ENCODE data around the gene VPS36. TPM values are rescaled to one million over a fixed set of nuclear protein-coding genes. Genes with fewer than 3 reads are reported as not detected.
A peak's percentile ranks its signal among the peaks of the same experiment; 100 is the strongest.
"Not testable (repeated sequence)": the region's sequence is repeated elsewhere in the genome, so short reads cannot be mapped to it uniquely, and the experiment has no call there.

The VPS36 gene, protein sequence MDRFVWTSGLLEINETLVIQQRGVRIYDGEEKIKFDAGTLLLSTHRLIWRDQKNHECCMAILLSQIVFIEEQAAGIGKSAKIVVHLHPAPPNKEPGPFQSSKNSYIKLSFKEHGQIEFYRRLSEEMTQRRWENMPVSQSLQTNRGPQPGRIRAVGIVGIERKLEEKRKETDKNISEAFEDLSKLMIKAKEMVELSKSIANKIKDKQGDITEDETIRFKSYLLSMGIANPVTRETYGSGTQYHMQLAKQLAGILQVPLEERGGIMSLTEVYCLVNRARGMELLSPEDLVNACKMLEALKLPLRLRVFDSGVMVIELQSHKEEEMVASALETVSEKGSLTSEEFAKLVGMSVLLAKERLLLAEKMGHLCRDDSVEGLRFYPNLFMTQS
- total RNA-seq, result 52.3 and 53.5 TPM in 2 replicates

DNA sequence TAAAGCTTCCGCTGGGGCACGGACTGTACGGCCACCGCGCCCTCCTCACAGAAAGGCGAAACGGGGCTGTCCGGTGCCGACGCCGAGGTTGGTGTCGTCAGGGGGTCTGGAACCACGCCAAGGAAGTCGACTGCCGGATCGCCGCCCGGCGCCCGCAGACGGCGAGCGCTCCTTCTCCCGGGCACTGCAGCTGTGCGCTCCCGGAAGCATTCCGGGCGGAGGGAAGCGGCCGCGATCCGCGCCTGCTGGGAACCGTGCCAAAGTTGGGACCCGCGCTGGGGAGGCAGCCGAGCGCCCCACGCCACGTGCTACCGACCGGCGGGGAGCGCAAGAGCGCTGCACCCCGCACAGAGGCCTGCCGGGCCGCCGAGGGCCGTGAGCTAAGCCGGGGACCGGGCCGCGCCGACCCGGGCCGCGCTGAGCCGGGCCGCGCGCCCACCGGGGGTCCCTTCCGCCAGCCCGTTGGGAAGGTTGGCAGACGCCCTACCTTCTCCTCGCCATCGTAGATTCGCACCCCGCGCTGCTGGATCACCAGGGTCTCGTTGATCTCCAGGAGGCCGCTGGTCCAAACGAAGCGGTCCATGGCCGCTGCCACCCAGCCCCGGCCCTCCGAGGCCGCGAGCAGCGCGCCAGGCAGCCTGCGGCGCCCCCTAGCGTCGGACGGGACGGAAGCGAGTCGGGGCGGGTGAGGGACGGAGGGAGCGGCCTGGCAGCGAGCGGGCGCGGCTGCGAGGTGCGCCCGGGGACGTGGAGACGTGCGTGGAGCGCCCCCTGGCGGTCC lies at the start of gene VPS36:
TSS of gene VPS36 (minus strand) at position 623 of the 781 bp plus-strand sequence. CDS start at position 583, 40 bp downstream.
- H3K36me3 Mint-ChIP-seq (ENCODE audit: low read depth), result peaks cover 15% of the 10 kb centered on the region
- H3K27me3 Mint-ChIP-seq (ENCODE audit: low read depth), result no peaks in the 10 kb centered on the region
- peak; percentile 92 for DNase-seq (ENCODE audit: low spot score)
- intact Hi-C loops (cut with micrococcal nuclease), result loop anchor here (2.0 to 10.0 kb wide), 3 partner anchors 103 to 865 kb away; partner anchors contain the start of genes DHRS12 and WDFY2
- no peaks in the 10 kb centered on the region for H3K9me3 Mint-ChIP-seq
- H3K4me3 Mint-ChIP-seq (ENCODE audit: low read depth), result peak within 1 kb of the TSS; percentile 95
- H3K27ac Mint-ChIP-seq, result peak within 1 kb of the TSS; percentile 91
- H3K4me1 Mint-ChIP-seq (ENCODE audit: low read depth), result peaks cover 37% of the 10 kb centered on the region

DNA sequence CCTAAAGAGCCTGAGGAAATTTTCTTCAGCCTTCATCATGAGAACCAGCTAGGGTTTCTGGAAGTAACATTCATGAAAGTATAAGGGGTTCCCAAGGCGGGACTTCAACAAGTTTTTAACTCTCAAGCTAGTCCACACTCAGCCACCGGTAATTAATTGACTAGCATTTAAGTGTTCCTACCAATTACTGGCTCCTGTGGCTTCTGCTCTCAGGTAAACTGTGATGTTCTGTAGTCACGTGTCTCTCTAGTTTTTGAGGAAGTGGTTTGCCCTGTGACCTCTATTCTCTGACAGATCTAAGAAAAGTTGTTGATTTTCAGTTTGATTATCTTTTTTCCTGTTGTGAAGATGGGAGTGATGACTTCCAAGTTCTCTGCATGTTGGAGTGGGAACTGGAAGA lies 47.5 kb upstream of the VPS36 start:
- H3K27me3 Mint-ChIP-seq (ENCODE audit: low read depth); H3K4me3 Mint-ChIP-seq (ENCODE audit: low read depth); H3K36me3 Mint-ChIP-seq (ENCODE audit: low read depth); H3K27ac Mint-ChIP-seq; DNase-seq (ENCODE audit: low spot score); H3K4me1 Mint-ChIP-seq (ENCODE audit: low read depth); intact Hi-C loops (cut with micrococcal nuclease): not testable (repeated sequence)
- peaks cover 13% of the 10 kb centered on the region for H3K9me3 Mint-ChIP-seq

DNA sequence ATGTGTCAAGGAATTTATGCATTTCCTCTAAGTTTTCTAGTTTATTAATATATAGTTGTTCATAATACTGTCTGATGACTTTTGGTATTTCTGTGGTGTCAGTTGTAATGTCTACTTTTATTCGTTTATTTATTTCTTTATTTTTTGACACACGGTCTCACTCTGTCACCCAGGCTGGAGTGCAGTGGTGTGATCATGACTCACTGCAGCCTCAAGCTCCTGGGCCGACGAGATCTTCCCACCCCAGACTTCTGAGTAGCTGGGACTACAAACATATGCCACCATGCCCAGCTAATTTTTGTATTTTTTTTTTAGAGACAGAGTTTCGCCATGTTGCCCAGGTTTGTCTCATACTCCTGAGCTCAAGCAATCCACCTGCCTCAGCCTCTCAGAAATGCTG lies 43.8 kb upstream of the VPS36 start:
- H3K4me3 Mint-ChIP-seq (ENCODE audit: low read depth); intact Hi-C loops (cut with micrococcal nuclease); H3K36me3 Mint-ChIP-seq (ENCODE audit: low read depth): not testable (repeated sequence)

DNA sequence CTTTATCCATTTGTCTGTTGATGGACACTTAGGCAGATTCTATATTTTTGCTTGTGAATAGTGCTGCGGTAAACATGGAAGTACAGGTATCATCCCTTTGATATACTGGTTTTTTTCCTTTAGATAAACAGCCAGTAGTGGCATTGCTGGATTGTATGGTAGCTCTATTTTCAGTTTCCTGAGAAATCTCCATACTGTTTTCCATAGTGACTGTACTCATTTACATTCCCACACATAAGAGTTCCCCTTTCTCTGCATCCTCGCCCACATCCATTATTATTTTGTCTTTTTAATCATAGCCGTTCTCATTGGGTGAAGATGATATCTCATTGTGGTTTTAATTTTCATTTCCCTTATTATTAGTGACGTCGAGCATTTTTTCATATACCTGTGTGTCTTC lies 40.6 kb upstream of the VPS36 start:
- H3K4me3 Mint-ChIP-seq (ENCODE audit: low read depth); H3K27ac Mint-ChIP-seq; H3K4me1 Mint-ChIP-seq (ENCODE audit: low read depth); H3K36me3 Mint-ChIP-seq (ENCODE audit: low read depth); intact Hi-C loops (cut with micrococcal nuclease); H3K27me3 Mint-ChIP-seq (ENCODE audit: low read depth); H3K9me3 Mint-ChIP-seq; DNase-seq (ENCODE audit: low spot score): not testable (repeated sequence)

More for the DNA sequence above, 43.8 kb upstream of the VPS36 start:
- H3K27me3 Mint-ChIP-seq (ENCODE audit: low read depth); H3K9me3 Mint-ChIP-seq; H3K27ac Mint-ChIP-seq; DNase-seq (ENCODE audit: low spot score): not testable (repeated sequence)
- peaks cover 11% of the 10 kb centered on the region for H3K4me1 Mint-ChIP-seq (ENCODE audit: low read depth)

DNA sequence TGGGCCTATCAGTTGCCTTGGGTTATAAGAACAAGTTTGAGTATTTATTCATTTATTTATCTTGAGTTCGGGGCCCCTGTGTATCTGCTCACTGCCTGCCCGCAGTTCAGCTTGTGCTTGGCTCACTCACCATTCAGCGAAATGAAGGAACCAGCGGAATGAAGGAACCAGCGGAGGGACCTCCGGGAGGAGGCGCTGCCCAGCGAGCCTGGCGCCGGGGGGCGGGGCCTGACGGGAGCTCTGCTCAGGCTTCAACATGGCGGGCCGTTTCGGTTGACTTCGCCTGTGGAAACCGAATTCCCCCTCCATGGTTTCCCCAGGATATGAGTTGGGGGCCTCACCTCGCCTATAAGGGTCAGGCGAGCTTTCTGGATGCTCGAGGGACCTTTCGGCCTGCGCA lies 38.3 kb upstream of the VPS36 start:
- DNase-seq (ENCODE audit: low spot score); H3K4me1 Mint-ChIP-seq (ENCODE audit: low read depth); H3K27me3 Mint-ChIP-seq (ENCODE audit: low read depth); H3K36me3 Mint-ChIP-seq (ENCODE audit: low read depth); H3K27ac Mint-ChIP-seq; intact Hi-C loops (cut with micrococcal nuclease); H3K4me3 Mint-ChIP-seq (ENCODE audit: low read depth); H3K9me3 Mint-ChIP-seq: not testable (repeated sequence)

DNA sequence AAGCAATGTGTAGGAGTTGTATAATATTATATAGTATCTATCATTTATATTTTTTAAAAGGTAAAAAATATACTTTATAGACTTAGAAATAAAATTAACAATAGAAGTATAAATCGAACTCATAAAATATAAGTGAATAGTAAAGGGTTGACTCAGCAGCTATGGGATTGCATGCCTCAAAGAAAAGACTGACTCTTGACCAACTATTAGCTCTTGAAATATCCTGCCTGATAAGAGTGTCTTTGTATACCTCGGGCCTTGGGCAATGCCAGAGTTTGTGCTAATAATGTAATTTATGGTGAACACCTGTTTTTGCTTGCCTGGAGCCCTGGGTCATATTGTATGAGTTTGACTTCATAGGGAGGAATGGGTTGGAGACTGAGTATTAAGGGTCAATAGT lies 36.6 kb upstream of the VPS36 start:
- DNase-seq (ENCODE audit: low spot score); H3K36me3 Mint-ChIP-seq (ENCODE audit: low read depth); H3K27ac Mint-ChIP-seq; H3K4me3 Mint-ChIP-seq (ENCODE audit: low read depth); intact Hi-C loops (cut with micrococcal nuclease); H3K4me1 Mint-ChIP-seq (ENCODE audit: low read depth); H3K27me3 Mint-ChIP-seq (ENCODE audit: low read depth); H3K9me3 Mint-ChIP-seq: not testable (repeated sequence)

DNA sequence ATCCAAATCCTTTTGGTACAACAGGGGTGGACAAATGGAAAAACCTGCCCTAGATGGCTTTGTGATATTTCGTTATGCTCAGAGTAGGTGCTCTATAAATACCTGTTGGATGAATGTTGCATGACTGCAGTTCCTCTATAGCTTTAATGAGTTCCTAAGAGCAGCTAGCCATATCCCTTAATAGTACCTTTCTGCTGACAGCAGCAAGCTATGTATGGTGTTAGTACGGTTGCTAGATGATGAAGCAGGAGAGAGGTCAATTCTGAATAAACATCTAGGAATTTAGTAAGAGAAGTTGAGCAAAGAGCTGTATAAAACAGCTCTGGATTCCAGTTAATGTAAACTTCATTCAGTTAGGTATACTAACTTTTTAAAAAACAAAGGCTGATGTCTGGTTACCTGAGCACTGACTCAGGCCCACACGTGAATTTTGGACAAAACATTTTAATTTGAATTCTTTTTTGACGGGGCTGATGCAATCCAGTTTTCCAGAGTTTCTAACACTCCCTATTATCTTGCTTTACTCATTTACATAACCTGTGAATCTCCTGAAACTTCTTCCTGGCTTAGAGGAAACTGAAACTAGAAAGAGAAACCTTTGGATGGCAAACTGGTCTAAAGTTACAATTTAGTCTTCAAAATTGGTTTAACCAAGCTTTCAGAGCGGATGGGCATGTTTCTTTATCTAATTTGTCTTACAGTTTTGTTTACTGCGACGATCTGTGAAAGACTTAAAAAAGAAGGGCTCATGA lies 30.4 kb upstream of the VPS36 start:
- H3K4me1 Mint-ChIP-seq (ENCODE audit: low read depth); H3K27ac Mint-ChIP-seq; intact Hi-C loops (cut with micrococcal nuclease); H3K4me3 Mint-ChIP-seq (ENCODE audit: low read depth); DNase-seq (ENCODE audit: low spot score); H3K9me3 Mint-ChIP-seq; H3K27me3 Mint-ChIP-seq (ENCODE audit: low read depth): not testable (repeated sequence)
- H3K36me3 Mint-ChIP-seq (ENCODE audit: low read depth), result peaks cover 13% of the 10 kb centered on the region

DNA sequence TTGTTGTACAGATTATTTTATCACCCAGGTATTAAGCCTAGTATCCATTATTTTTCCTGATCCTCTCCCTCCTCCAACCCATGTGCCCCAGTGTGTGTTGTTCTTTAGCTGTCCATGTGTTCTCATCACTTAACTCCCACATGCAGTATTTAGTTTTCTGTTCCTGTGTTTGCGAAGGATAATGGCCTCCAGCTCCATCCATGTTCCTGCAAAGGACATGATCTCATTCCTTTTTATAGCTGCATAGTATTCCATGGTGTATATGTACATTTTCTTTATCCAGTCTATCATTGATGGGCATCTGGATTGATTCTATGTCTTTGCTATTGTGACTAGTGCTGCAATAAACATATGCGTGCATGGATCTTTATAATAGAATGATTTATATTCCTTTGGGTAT lies 18.1 kb upstream of the VPS36 start:
- peaks cover 77% of the 10 kb centered on the region for H3K36me3 Mint-ChIP-seq (ENCODE audit: low read depth)
- DNase-seq (ENCODE audit: low spot score); intact Hi-C loops (cut with micrococcal nuclease): not testable (repeated sequence)

DNA sequence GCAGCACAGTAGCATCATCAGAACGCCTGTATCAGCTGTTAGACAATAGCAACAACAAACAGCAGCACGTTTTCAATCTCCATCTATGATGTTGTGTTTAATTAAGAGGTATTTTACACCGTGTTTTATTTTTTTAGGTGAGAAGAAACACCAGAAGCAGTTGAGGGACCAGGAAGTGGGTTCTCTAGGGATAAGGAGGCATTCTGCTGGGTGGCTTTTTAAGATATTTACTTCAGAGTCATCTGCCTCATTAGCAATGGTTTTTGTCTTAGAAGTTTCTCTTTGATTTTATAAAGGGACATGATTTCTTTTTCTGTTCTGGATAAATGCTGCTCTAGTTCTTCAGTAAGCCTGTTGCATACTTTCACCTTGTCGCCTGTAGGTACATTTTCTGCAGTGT lies 13.1 kb upstream of the VPS36 start:
- intact Hi-C loops (cut with micrococcal nuclease), result no loop called here
- Mint-ChIP-seq H3K27ac (peak overlapping the region; percentile 31), H3K9me3 (no peaks in the 10 kb centered on the region), H3K36me3 (ENCODE audit: low read depth) (peaks cover 82% of the 10 kb centered on the region), H3K27me3 (ENCODE audit: low read depth) (no peaks in the 10 kb centered on the region), H3K4me3 (ENCODE audit: low read depth) (no peak overlapping the region), H3K4me1 (ENCODE audit: low read depth) (peaks cover 42% of the 10 kb centered on the region)
- no peak for DNase-seq (ENCODE audit: low spot score)

More for the DNA sequence above, 18.1 kb upstream of the VPS36 start:
- H3K4me1 Mint-ChIP-seq (ENCODE audit: low read depth), result peaks cover 17% of the 10 kb centered on the region
- not testable (repeated sequence) for H3K4me3 Mint-ChIP-seq (ENCODE audit: low read depth); H3K9me3 Mint-ChIP-seq; H3K27ac Mint-ChIP-seq; H3K27me3 Mint-ChIP-seq (ENCODE audit: low read depth)

DNA sequence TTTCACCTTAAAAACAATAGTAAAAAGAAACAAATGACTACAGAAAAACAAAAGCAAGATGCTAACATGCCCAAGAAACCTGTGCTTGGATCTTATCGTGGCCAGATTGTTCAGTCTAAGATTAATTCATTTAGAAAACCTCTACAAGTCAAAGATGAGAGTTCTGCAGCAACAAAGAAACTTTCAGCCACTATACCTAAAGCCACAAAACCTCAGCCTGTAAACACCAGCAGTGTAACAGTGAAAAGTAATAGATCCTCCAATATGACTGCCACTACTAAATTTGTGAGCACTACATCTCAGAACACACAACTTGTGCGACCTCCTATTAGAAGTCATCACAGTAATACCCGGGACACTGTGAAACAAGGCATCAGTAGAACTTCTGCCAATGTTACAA lies 10.8 kb upstream of the VPS36 start:
- Mint-ChIP-seq H3K27ac (peak overlapping the region; percentile 82), H3K4me3 (ENCODE audit: low read depth) (peak overlapping the region; percentile 61), H3K27me3 (ENCODE audit: low read depth) (no peaks in the 10 kb centered on the region), H3K9me3 (no peaks in the 10 kb centered on the region), H3K36me3 (ENCODE audit: low read depth) (peaks cover 79% of the 10 kb centered on the region), H3K4me1 (ENCODE audit: low read depth) (peaks cover 54% of the 10 kb centered on the region)
- intact Hi-C loops (cut with micrococcal nuclease), result no loop called here
- DNase-seq (ENCODE audit: low spot score), result no peak

DNA sequence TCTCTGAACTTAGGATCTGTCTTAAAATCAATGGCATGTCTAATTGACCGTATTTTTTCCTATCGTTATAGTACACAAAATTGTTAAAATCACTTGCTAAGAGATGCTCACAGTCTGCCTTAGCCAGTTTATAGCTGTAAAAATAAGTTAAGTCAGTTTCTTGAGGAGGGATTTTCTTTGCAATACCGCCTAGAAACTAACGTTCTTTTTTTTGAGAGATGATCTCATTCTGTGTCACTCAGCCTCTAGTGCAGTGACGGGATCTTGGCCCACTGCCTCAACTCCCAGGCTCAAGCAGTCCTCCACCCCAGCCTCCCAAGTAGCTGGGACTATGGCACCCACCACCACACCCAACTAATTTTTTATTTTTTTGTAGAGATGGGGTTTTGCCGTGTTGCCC lies 9.2 kb upstream of the VPS36 start:
- no peak overlapping the region for H3K27ac Mint-ChIP-seq
- no peaks in the 10 kb centered on the region for H3K9me3 Mint-ChIP-seq
- no peak for DNase-seq (ENCODE audit: low spot score)
- peaks cover 70% of the 10 kb centered on the region for H3K36me3 Mint-ChIP-seq (ENCODE audit: low read depth)
- H3K27me3 Mint-ChIP-seq (ENCODE audit: low read depth), result no peaks in the 10 kb centered on the region
- peak overlapping the region; percentile 5 for H3K4me3 Mint-ChIP-seq (ENCODE audit: low read depth)
- peaks cover 50% of the 10 kb centered on the region for H3K4me1 Mint-ChIP-seq (ENCODE audit: low read depth)
- intact Hi-C loops (cut with micrococcal nuclease), result loop anchor here (5.0 to 10.0 kb wide), 2 partner anchors 655 to 1007 kb away; partner anchors contain the start of genes DHRS12 and INTS6

DNA sequence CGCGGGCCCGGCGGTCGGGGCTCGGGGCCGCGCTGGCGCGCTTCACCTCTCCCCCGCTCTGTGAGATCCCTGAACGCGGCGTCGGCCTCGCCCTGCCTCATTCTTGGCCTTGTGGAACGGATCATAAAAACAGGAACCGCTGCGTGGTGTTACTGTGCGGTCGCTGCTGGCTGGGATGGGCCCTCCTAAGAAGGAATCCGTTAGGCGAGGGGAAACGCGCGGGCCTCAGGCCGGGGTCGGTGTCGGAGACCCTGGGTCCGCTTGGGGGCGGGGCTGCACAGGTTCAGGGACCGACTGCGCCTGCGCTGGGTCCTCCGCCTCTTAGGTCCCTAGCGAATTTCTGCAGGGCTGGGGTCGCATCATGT lies 5.2 kb upstream of the VPS36 start:
- peak; percentile 77 for DNase-seq (ENCODE audit: low spot score)
- Mint-ChIP-seq H3K9me3 (no peaks in the 10 kb centered on the region), H3K4me1 (ENCODE audit: low read depth) (peaks cover 43% of the 10 kb centered on the region), H3K4me3 (ENCODE audit: low read depth) (peak overlapping the region; percentile 94), H3K27me3 (ENCODE audit: low read depth) (no peaks in the 10 kb centered on the region), H3K27ac (peak overlapping the region; percentile 99), H3K36me3 (ENCODE audit: low read depth) (peaks cover 36% of the 10 kb centered on the region)
- intact Hi-C loops (cut with micrococcal nuclease), result loop anchor here (1.0 to 10.0 kb wide), 6 partner anchors 161 to 1003 kb away; partner anchors contain the start of genes ALG11, DHRS12, INTS6 and SUGT1

Measured in activated T-helper 2 cell treated with anti-CD3 and anti-CD28 coated beads, Interferon-gamma antibody, Interleukin-2, Interleukin-4, amounts not matched to agents 10 μg/mL and 5 μg/mL and 100 μg/mL, durations not matched to agents 14 hours and 24 hours and 36 hours (primary cell).